Amygdala (tissue), 56 donors: ENCODE data around the gene NRIP1.

ENCODE experiments used
- DNase-seq, 56 donors: peaks; one replicate each; lab custom pipeline; 2025; lab: John Stamatoyannopoulos, UW

NRIP1 gene, protein sequence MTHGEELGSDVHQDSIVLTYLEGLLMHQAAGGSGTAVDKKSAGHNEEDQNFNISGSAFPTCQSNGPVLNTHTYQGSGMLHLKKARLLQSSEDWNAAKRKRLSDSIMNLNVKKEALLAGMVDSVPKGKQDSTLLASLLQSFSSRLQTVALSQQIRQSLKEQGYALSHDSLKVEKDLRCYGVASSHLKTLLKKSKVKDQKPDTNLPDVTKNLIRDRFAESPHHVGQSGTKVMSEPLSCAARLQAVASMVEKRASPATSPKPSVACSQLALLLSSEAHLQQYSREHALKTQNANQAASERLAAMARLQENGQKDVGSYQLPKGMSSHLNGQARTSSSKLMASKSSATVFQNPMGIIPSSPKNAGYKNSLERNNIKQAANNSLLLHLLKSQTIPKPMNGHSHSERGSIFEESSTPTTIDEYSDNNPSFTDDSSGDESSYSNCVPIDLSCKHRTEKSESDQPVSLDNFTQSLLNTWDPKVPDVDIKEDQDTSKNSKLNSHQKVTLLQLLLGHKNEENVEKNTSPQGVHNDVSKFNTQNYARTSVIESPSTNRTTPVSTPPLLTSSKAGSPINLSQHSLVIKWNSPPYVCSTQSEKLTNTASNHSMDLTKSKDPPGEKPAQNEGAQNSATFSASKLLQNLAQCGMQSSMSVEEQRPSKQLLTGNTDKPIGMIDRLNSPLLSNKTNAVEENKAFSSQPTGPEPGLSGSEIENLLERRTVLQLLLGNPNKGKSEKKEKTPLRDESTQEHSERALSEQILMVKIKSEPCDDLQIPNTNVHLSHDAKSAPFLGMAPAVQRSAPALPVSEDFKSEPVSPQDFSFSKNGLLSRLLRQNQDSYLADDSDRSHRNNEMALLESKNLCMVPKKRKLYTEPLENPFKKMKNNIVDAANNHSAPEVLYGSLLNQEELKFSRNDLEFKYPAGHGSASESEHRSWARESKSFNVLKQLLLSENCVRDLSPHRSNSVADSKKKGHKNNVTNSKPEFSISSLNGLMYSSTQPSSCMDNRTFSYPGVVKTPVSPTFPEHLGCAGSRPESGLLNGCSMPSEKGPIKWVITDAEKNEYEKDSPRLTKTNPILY (N-terminal part only)

DNA sequence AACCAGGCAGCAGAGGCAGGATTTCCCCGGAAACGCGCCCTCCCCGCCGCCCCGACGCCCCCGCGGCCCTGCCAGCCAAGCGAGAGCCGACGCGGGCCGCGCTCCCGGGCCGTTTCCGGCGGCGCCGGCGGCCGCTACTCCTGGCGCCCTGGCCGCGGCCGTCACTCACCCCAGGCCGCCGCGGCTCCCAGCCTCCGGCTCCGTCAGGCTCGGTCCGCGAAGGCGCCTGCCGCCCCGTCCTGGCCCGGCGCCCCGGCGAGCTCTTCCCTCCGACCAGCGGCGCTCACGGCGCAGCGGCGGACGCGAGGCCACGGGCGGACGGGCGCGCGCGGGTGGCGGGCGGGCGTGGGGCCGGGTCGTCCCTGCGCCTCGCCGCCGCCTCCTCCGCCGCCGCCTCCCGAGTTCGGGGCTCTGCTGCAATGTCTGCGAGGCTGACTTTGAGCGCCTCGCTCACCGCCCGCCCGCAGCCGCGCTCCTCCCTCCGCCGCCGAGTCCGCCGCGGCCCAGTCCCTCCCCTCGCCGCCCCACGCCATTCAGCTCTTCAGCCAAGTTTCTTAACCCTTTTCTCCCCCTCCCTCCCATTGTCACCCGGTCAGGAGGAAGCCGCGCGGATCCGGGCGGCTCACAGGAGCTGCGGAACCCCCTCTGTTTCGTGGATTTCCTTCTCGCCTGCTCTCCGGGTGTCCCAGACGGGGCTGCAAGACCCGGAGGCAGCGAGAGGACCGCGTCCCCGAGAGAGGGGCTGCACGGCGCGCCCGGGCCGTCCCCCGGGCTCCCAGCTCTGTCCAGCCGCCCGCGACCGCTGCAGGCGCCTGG, at the start of gene NRIP1:
Gene NRIP1, minus strand, starts transcription at position 425 of the 816 bp plus-strand sequence. CDS start 96,808 bp downstream, outside the sequence.
- peak in 55 of 56 donors; percentile 27 to 90 (median 78) for DNase-seq

DNA sequence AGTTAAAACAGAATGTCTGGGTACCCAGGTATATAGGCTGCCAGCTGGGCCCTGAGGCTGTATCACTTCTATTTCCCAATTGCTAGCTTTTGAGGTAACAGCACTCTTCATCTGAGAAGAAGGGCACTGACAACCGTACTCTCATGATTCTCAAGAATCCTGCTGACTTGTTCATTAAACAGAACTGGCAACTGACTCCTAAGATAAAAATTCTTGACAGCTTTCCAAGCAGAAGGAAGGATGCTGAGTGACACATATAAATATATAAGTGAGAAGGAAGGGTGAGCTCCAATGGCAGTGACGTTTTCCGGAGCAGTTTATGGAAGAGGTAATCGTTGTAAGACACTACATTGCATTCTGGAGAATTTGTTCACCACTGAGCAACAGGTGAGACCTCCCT, 48.1 kb upstream of the NRIP1 start:
- no peak for DNase-seq

DNA sequence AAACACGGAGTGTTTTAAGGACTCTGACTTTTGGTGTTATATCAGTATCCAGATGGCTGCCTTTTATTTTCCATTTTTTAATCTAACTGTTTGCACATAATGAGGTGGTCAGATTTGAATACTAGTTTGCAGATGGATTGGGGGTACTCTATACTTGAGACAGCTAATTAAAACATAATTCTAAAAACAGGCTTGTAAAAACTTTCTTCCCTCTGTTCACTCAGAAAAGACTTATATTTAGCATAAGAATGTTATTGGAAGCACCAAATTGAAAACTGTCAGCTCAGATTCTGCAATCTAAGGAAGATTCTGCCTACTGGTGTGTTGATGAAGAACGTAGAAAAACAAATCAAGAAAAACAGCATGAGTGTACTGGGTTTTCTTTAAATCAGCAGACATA, 44.0 kb upstream of the NRIP1 start:
- DNase-seq: no peak

DNA sequence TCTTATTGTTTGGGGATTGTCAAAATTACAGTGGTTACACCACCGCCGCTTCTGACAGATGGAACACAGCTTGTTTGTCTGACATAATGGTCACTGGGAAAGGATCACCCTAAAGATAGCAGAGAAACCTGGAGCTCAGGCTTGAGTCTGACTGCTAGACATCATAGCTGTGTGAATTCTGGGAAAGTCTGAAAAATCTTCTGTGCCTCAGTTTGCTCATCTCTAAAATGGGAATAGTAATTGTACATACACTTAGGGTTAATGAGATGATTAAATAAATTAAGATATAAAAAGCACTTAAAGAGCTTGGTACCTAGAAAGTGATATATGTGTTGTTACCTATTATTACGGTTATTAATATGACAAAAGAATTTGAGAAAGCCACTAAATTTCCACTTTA, 39.7 kb upstream of the NRIP1 start:
- no peak for DNase-seq

DNA sequence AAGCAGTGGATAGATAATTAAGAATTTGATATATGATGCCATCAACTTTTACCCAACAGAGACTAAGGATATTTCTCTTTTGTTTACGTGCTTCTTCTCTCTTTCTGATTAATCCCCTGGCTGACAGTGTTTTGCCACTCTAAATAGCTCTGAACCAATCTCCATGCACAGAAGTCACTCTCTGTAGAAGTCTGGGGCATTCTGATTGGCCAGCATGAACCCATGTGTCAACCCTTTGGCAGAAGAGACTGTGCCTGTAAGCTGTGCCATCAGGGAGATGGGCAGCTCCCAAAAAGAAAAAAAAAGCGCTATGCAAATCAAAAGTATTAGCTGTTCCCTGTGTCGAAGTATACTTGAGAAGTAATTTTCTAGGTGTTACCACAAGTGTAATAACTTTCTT, 34.1 kb upstream of the NRIP1 start:
- no peak for DNase-seq

DNA sequence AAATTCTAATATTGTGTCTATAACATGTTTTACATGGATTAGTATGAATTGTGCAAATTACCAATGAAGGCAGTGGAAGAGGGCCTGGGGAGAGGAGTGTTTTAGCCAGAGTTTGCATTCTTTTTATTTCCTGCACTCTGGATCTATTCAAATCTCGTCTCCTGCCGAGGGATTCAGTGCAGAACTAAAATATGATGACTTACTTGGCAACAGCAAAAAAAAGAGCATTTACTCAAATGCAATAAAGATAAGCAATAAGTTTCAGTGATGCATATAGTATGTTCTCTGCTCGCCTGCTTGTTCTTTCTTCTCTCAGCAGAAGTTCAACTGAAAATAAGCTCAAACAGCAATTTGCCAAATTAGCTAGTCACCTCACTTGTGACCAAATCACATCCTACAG, 33.4 kb upstream of the NRIP1 start:
- DNase-seq: no peak

DNA sequence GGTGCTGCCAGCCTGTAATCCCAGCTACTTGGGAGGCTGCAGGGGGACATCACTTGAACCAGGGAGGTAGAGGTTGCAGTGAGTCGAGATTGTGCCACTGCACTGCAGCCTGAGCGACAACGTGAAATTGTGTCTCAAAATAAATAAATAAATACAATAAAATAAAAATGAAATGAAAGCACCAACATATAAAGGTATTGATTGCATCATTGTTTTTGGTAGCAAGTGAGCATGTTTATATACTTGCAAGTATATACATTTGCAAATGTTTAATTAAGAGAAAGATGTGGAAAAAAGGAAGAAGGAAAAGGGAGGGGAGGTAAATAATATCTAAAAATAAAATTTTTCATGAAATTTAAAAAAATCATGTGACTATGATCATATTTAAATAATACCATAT, 32.8 kb upstream of the NRIP1 start:
- DNase-seq: no peak

DNA sequence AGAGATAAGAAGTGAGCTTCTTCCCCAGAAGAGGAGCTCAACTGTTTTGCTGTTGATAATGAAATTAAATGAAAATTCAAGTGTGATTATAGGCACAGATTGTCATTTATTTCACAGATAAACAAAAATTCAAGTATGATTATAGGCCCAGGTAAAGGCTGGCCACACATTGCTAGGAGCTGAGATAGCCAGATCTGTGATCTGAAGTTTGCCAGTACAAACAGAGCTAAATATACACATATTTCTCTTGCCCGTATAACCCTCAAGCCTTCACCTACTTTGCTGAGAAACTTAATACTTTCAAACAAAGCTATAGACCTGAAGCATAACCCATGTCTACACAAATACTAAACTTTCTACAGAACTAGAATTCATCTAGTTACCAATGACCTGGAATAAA, 31.3 kb upstream of the NRIP1 start:
- no peak for DNase-seq

DNA sequence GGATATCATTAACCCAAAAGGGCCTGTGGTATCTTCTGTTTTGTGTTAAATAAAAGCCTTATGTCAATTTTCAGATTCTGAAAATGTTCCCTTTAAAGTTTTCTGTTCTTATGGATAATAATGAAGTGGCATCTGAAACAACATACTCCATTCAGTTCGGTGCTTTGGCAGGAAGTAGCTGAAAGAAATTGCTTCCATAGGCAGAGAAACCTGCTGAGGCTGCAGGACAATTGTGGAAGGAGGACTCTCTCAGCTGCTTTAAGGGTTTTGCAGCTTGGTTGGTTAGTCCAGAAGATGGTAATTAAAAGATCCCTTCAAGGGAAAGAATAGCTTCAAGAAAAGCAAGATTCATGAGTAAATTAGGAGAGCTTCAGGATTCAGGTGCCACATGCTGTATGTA, 30.5 kb upstream of the NRIP1 start:
- no peak for DNase-seq

DNA sequence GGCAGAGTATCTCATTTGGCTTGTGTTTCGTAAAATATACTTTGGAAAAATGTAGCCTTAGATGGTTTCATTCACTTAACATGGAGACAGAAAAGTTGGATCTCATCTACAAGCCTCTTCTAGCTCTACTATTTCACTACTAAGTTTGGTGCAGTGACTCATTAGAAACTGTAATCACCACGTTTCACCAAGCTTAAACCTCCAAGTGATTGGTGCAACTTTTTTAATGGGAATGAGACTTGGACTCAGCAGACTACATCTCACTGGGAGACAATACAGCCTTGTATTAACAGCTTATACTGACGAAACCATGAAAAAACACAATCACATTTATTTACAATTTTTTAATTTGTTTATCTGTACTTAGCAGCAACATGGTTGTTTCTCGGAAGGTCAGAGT, 29.9 kb upstream of the NRIP1 start:
- DNase-seq: no peak

DNA sequence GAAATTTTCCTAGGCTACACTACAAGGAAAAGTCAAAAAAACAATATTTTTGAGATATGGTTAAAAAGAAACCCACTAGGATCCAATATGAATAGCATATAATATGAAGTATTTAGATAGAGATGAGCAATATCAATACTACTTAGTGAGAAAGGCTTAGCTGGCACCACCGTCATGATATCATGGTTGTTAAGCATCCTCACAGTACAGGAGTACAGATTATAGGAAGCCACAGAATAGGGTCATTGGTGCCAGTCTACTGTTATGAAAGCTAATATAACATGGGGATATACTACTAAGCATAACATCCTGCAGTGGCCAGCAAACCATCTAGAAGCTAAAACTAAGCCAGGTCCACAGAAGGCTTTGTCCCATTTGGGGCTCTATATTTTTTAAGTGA, 28.4 kb upstream of the NRIP1 start:
- DNase-seq: no peak

DNA sequence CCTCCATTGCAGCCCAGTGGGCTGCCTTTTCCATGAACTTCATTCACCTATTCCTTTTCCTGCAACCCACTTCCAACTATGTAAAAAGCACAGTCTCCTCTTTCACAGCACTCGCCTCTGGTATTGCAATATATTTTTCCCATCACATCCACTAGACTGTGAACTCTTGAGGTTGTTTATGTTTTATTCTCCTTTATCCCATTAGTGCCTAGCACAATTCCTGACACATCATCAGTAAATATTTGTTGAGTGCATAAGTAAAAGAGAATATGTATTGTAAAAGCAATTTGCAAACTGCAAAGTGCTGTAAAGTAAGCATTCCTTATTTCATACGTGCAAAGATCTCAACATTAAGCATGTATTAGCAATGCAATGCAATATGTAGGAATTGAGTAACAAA, 27.9 kb upstream of the NRIP1 start:
- DNase-seq: no peak

DNA sequence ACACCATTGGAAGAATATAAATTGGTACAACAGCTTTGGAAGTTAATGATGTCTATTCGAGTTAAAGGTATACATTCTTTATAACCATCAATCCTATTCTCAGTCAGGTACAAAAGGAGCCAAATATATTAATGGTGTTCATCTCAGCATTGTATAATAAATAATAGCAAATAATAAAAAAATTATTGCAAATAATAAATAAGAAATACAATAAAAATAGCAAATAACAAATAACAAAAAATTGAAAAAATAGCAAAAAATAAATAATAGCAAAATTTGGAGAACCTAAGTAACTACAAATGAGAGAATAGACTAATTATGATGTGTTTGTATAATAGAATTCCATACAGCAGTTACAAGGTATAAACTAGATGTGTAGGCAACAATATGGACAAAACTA, 25.6 kb upstream of the NRIP1 start:
- no peak for DNase-seq

DNA sequence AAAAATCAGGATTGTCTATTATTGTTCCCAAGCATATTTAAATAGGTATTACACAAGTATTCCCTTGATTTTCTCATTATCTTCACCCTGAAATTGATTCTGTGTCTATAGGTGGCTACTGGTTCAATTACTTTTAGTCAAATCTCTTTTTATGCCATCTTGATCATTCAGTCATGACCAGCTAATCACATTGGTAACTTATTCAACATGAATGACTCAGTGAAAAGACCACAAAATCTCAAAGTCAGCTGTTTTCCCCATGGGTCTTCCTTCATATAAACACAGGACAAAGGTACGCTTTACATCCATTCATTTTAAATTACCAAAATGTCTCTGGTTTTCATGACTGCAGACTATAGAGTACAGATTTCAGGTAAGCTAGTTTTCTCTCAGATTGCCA, 23.7 kb upstream of the NRIP1 start:
- no peak for DNase-seq

DNA sequence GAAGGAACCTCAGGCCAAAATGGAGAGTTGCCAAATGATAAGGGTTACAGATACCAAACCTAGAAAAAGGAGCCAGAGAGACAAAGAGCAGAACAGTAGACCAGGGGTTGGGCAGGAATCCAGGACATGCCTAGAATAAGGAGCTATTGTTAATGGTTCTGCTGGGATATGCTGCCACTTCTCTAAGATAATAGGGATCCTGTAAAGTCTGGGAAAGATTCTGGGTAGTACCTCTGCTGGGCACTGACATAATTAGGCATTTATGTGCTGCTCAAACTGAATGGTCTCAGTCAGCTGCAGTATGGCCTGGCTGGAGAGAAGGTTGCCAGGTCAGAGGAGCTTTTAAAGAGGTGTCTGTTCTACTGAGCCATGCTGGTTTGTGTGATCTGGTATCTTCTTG, 19.9 kb upstream of the NRIP1 start:
- peak in 1 of 56 donors; percentile 10 for DNase-seq

DNA sequence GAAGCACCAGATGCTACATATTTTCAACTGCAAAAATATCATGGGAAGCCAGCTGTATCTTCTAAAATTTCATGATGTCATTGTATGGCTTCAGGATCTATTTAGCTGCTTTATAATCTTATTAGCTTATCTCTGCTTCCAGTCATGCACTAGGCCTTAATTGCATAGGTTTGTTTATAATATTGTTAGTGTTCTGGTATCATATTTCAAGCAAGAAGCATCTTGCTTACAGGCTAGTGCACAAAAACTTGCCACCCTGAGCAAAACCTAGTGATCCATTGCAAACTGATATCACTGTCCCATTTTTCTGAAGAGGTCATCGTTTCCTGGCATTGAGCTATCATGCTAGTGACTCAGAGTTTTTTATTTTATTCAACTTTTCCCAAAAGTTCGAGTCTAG, 15.7 kb upstream of the NRIP1 start:
- DNase-seq: no peak

DNA sequence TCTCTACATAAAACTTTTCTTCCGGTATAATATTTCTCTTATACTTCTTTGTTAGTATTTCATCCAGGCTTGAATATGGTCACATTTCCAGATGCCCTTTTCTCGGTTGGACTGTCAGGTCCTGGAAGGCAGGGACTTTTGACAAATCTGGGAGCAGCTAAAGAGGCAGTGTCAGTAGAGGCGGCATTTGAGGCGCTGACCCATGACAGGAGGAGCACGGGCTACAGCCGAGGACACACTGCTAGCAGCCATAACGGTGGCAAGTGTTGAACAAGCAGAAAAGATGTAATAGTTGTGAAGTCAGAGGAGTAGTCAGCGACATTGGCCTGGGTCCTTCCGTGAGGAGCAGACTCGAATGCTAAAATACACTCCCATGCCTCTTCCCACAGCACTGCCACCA, 14.5 kb upstream of the NRIP1 start:
- DNase-seq: no peak

DNA sequence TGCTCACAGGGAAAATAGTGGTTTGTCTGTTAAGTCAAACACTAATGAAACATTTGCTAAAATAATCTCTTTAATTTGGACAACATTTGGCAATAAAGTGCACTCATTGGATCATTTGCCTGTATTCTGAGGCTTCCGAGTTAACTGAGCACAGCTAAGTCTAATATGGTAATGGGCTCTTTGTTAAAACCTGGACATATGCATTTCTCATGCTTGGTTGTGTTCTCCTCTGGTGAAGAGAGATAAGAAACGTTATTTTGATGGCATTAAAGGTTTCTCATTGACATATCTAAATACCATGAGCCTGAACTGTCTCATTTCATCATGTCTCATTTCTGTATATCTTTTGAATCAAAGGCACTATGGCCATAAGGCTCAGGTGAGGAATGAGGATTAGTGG, 13.4 kb upstream of the NRIP1 start:
- DNase-seq: no peak

DNA sequence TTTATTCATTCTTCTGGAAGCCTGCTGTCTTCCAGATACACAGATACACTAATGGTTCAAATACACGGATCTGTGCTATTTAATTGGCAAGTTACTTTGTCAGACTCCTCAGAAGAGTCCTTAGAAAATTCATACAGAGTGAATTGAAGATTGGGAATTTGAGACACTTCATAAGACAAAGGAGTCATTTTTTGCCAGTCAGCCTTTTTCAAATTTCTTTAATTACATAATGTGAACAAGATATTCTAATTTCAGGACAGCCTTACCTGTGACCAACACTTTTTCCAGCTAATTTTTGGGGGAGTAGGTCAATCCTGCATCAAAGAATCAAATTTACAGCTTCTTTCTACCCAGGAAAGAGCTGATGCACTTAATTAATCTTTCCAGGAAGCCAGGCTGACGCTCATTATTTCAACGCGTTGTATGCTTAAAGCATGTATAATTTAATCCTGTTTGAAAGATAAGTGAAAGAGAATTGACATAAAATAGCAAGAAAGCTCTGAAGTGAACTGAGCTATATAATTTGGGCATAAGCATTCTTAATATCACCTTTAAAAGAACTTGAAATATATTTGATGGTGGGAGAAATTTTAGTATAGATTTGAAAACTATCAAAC, 12.8 kb upstream of the NRIP1 start:
- no peak for DNase-seq

DNA sequence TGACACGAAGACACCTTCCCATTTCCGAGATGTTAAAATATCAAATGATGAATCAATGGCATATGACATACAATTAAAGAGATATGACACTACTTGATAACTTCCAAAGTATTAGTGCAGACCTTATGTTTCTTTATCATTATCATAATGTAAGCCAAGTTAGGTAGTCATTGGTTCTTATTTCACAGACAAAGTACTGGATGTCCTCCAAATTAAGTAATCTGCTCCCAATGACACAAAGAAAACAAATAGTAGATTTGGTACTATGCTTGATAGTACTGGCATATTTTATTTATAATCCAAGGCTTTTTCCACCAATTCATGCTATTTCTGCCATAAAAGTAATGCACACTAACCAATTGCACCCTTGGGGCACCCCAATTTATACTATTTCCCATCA, 11.9 kb upstream of the NRIP1 start:
- DNase-seq: no peak
